ENCODE data around the gene KCNQ1OT1. TPM values are rescaled to one million over a fixed set of nuclear protein-coding genes. Genes with fewer than 3 reads are reported as not detected.

Gene KCNQ1OT1
- total and polyA plus RNA-seq, 2 of the 4 experiments (the other 2 are of a cell fraction): 0.14 to 2.0 TPM

- Histone ChIP-seq H3K18ac (ENCODE audit: low read depth, low read length) (no peak overlapping the region), H3K4me2 (ENCODE audit: low read depth, low read length) (no peak overlapping the region; the same call in 1 of the 2 replicates), H3K4ac (ENCODE audit: low read depth, low read length) (no peak overlapping the region), H2BK20ac (ENCODE audit: low read depth, low read length) (no peak overlapping the region), H3K79me1 (ENCODE audit: low read depth in 1 of 2, low read length in 2 of 2) (peaks cover 0 to 10% of the 10 kb centered on the region in 2 experiments; a peak in 2 of 4 replicates), H3K23ac (ENCODE audit: low read depth, low read length) (no peak overlapping the region), H3K9ac (ENCODE audit: low read depth, low read length) (no peak overlapping the region), H4K8ac (ENCODE audit: low read depth in 2 of 2, low read length in 2 of 2) (no peak overlapping the region), H4K20me1 (ENCODE audit: insufficient read depth, low read length) (peaks cover 28% of the 10 kb centered on the region), H3K27me3 (ENCODE audit: control insufficient read depth, insufficient read depth, low read length) (peaks cover 4% of the 10 kb centered on the region; the same call in 1 of the 2 replicates), H4K91ac (ENCODE audit: insufficient read depth, low read depth, low read length) (no peak overlapping the region), H2BK120ac (ENCODE audit: low read depth, low read length) (no peak overlapping the region), H3K14ac (replicated peaks; ENCODE audit: low read depth, low read length) (no peak overlapping the region), H3K9me3 (ENCODE audit: control insufficient read depth, insufficient read depth, low read length) (peaks cover 2% of the 10 kb centered on the region; the same call in 1 of the 2 replicates), H2BK5ac (ENCODE audit: low read depth, low read length, poor library complexity, severe bottlenecking) (no peak overlapping the region), H2BK15ac (ENCODE audit: low read depth, low read length) (no peak overlapping the region), H3K4me3 (ENCODE audit: insufficient read depth, low read depth, low read length) (no peak overlapping the region), H3K36me3 (ENCODE audit: control insufficient read depth, insufficient read depth, low read length) (0 out of 2 replicates have a peak, but pooled peaks cover under 1% of the 10 kb centered on the region), H4K5ac (ENCODE audit: low read depth, low read length) (no peak overlapping the region), H3K56ac (ENCODE audit: extremely low read depth, insufficient read depth, low read length) (no peak overlapping the region), H2AK5ac (ENCODE audit: low read depth, low read length) (peak overlapping the region; percentile 35; the same call in 1 of the 2 replicates), H3K27ac (ENCODE audit: insufficient read depth, low read length) (no peak overlapping the region), H3K4me1 (ENCODE audit: control insufficient read depth, insufficient read depth, low read length) (peaks cover 3% of the 10 kb centered on the region), H2AK9ac (replicated peaks; ENCODE audit: low read depth, low read length, poor library complexity) (peak overlapping the region; percentile 0), H2AFZ (replicated peaks; ENCODE audit: low read length, poor library complexity) (peak overlapping the region; percentile 80), H3K9me1 (ENCODE audit: insufficient read depth, low read length) (no peaks in the 10 kb centered on the region)
- ChIA-PET CTCF (no interaction called here), POLR2A (ENCODE audit: unreplicated experiment) (no interaction called here)
- intact Hi-C loops (cut with micrococcal nuclease): no loop called here
- DNase-seq (no peak), ATAC-seq (ENCODE audit: low read depth) (no peak)
- in situ Hi-C loops (cut with MboI; ENCODE audit: low sequenced_read_pairs): no loop called here
- no peak for TF ChIP-seq SMC3 (IDR thresholded peaks at IDR 0.05; ENCODE audit: low read depth, low read length)
- no peak for TF ChIP-seq MAFK (IDR thresholded peaks at IDR 0.05; ENCODE audit: low read depth, low read length)
- no peak for TF ChIP-seq CTCF (conservative IDR thresholded peaks at IDR 0.05; ENCODE audit: low read depth, low read length)
- TF ChIP-seq ELK1 (IDR thresholded peaks at IDR 0.05; ENCODE audit: borderline replicate concordance, low read depth, low read length): no peak
- no peak for TF ChIP-seq MAZ (IDR thresholded peaks at IDR 0.05; ENCODE audit: borderline replicate concordance, low read depth, low read length)
- TF ChIP-seq POLR2A (IDR thresholded peaks at IDR 0.05; ENCODE audit: low read depth, low read length): no peak
- no peak for TF ChIP-seq MXI1 (IDR thresholded peaks at IDR 0.05; ENCODE audit: borderline replicate concordance, low read depth, low read length)
- no peak for TF ChIP-seq USF2 (IDR thresholded peaks at IDR 0.05; ENCODE audit: low read depth, low read length)
- no peak for TF ChIP-seq CHD1 (IDR thresholded peaks at IDR 0.05; ENCODE audit: low read depth, low read length)
- no peak for TF ChIP-seq RCOR1 (IDR thresholded peaks at IDR 0.05; ENCODE audit: insufficient replicate concordance, low read length)
- no peak for TF ChIP-seq BHLHE40 (IDR thresholded peaks at IDR 0.05; ENCODE audit: low read depth, low read length)
- no peak for TF ChIP-seq RFX5 (IDR thresholded peaks at IDR 0.05; ENCODE audit: low read depth, low read length)
- no peak for TF ChIP-seq NFE2L2 (IDR thresholded peaks at IDR 0.05; ENCODE audit: low read depth, low read length)
- TF ChIP-seq RAD21 (IDR thresholded peaks at IDR 0.05; ENCODE audit: low read length): no peak
- no peak for TF ChIP-seq FOS (IDR thresholded peaks at IDR 0.05; ENCODE audit: low read depth, low read length)
- TF ChIP-seq CEBPB (IDR thresholded peaks at IDR 0.05; ENCODE audit: low read depth, low read length): no peak
- BruUV-seq (replicated peaks): no TSS peak
- WGBS, 2 experiments (ENCODE audit: extremely low coverage in 2 of 2, insufficient read length in 1 of 2): 85% methylated on average over 2 of the region's 7 CpGs; no CpG with 5 or more reads in 1 of the 2 experiments
- dilution Hi-C loops (cut with HindIII; ENCODE audit: low sequenced_read_pairs, unreplicated experiment): no loop called here
These were observed 1.4 kb upstream of the KCNQ1OT1 start for GRCh38 chr11:2701230-2701629.
